Right atrium auricular region (tissue), 2 donors: Measurements from ENCODE around the gene SPINK13. TPM values are rescaled to one million over a fixed set of nuclear protein-coding genes. Genes with fewer than 3 reads are reported as not detected.
"Not testable (repeated sequence)": the region's sequence is repeated elsewhere in the genome, so short reads cannot be mapped to it uniquely, and the experiment has no call there.

ENCODE experiments used
- DNase-seq: peaks from one replicate; pipeline ENCODE4 v3.0.0-alpha.2; 2019; ENCODE audit warnings: low spot score
- H3K27ac ChIP-seq, 2 donors: fragments of 200-600 bp; sonication (generic); 1 replicate in 1 of 2; 2 replicates in 1 of 2; pipeline ENCODE4 v1.5.1; 2016 to 2019
- H3K27me3 ChIP-seq, 2 donors: fragments of 200-600 bp; sonication (generic); one replicate each; pipeline versions ENCODE4 v1.5.1 to v1.6.0; 2017 to 2019
- H3K36me3 ChIP-seq: fragments of 200-600 bp; sonication (generic); one replicate; pipeline ENCODE4 v1.5.1; 2016
- H3K4me1 ChIP-seq, 2 donors: fragments of 200-600 bp; sonication (generic); one replicate each; pipeline versions ENCODE4 v1.5.1 to v1.6.0; 2017 to 2019
- H3K4me3 ChIP-seq, 2 donors: fragments of 200-600 bp; sonication (generic); 1 replicate in 1 of 2; 2 replicates in 1 of 2; pipeline ENCODE4 v1.5.1; 2017 to 2019; ENCODE audit warnings: mild to moderate bottlenecking in 1 of 2, moderate library complexity in 1 of 2
- H3K9me3 ChIP-seq, 2 donors: fragments of 200-600 bp; sonication (generic); one replicate each; pipeline ENCODE4 v1.5.1; 2019
- CTCF ChIP-seq, 2 donors: fragments of 200-600 bp; sonication (generic); IDR thresholded peaks; one replicate each; pipeline ENCODE4 v1.5.1; 2019; ENCODE audit warnings: antibody characterized with exemption in 2 of 2
- total RNA-seq, 2 donors: library from RNA; depleted of rRNA; stranded (reverse); fragments of >200 nt; gene quantifications; one replicate each; pipeline ENCODE4 v1.1.0, GENCODE V29; 2016

Gene SPINK13
- total RNA-seq, 2 donors from 2014 or later: not detected

DNA sequence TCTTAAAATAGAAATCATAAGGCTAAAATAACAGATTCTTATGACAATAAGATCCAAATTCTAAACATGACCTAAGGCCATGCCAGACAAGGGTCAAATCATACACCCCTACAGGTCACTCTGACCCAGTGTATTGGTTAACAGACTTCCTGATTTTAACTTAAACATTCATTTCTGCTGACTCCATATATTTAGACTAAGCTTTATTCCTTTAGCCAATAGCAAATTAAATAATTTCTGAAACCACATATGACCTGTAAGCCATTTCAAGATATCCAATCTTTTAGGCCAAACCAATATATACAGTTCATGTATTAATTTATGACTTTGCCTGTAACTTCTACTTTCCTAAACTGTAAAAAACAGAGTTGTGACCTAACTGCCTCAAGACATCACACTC is 7.4 kb upstream of the SPINK13 start:
- no peak for DNase-seq
- Histone ChIP-seq H3K27ac (no peak overlapping the region), H3K4me3 (no peak overlapping the region), H3K9me3 (peaks cover 0 to 29% of the 10 kb centered on the region in 2 donors), H3K27me3 (no peaks in the 10 kb centered on the region), H3K36me3 (no peaks in the 10 kb centered on the region), H3K4me1 (no peaks in the 10 kb centered on the region)
- TF ChIP-seq CTCF (IDR thresholded peaks at IDR 0.05): no peak

DNA sequence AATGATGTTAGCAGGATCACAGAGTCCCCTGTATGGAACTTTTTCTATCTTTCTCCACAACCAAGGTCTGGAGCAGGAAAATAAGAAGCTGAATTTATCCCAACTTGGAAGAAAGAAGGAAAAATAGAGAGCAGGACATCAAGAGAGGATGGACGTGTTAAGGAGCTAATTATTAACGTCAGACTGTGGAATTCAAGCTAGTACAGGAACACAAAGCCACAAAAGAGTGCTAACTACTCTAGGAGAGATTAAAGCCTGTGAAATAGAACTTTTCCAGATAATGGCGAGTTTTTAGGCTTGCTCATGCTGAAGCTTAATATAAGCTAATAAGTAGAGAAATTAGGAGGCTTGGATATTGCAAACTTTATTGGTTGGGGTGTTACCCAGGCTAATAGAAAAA is 632 bp upstream of the SPINK13 start:
- peaks cover 0 to 8% of the 10 kb centered on the region in 2 donors for H3K9me3 ChIP-seq
- no peaks in the 10 kb centered on the region for H3K27me3 ChIP-seq
- H3K4me3 ChIP-seq: no peak overlapping the region
- H3K4me1 ChIP-seq: no peaks in the 10 kb centered on the region
- H3K27ac ChIP-seq: no peak overlapping the region
- no peaks in the 10 kb centered on the region for H3K36me3 ChIP-seq
- no peak for TF ChIP-seq CTCF (IDR thresholded peaks at IDR 0.05)
- no peak for DNase-seq

DNA sequence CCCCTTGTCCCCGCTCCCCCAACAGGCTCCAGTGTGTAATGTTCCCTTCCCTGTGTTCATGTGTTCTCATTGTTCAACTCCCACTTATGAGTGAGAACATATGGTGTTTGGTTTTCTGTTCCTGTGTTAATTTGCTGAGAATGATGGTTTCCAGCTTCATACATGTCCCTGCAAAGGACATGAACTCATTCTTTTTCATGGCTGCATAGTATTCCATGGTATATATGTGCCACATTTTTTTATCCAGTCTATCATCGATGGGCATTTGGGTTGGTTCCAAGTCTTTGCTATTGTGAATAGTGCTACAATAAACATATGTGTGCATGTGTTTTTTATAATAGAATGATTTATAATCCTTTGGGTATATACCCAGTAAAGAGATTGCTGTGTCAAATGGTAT is 6.5 kb downstream of the SPINK13 start:
- not testable (repeated sequence) for H3K36me3 ChIP-seq, H3K4me1 ChIP-seq, H3K27ac ChIP-seq, DNase-seq, H3K27me3 ChIP-seq, H3K4me3 ChIP-seq
- peaks cover 0 to 14% of the 10 kb centered on the region in 2 donors for H3K9me3 ChIP-seq

- not testable (repeated sequence) for H3K4me3 ChIP-seq, H3K36me3 ChIP-seq
- H3K9me3 ChIP-seq: peaks cover 0 to 12% of the 10 kb centered on the region in 2 donors
Observed at GRCh38 chr5:148280893-148281292, 12.3 kb downstream of the SPINK13 start.

DNA sequence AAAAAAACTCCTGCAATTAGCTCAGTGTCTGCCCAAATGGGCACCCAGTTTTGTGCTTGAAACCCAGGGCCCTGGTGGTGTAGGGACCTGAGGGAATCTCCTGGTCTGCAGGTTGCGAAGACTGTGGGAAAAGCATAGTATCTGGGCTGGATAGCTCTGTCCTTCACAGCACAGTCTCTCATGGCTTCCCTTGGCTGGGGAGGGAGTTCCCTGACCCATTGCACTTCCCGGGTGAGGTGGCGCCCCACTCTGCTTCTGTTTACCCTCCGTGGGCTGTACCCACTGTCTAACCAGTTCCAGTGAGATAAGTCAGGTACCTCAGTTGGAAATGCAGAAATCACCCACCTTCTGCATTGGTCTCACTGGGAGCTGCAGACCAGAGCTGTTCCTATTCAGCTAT is 12.7 kb downstream of the SPINK13 start:
- H3K4me1 ChIP-seq, H3K27me3 ChIP-seq, H3K9me3 ChIP-seq, H3K4me3 ChIP-seq, H3K27ac ChIP-seq, DNase-seq, H3K36me3 ChIP-seq: not testable (repeated sequence)

More at GRCh38 chr5:148280893-148281292, 12.3 kb downstream of the SPINK13 start:
- not testable (repeated sequence) for H3K27me3 ChIP-seq, H3K27ac ChIP-seq, H3K4me1 ChIP-seq, DNase-seq

DNA sequence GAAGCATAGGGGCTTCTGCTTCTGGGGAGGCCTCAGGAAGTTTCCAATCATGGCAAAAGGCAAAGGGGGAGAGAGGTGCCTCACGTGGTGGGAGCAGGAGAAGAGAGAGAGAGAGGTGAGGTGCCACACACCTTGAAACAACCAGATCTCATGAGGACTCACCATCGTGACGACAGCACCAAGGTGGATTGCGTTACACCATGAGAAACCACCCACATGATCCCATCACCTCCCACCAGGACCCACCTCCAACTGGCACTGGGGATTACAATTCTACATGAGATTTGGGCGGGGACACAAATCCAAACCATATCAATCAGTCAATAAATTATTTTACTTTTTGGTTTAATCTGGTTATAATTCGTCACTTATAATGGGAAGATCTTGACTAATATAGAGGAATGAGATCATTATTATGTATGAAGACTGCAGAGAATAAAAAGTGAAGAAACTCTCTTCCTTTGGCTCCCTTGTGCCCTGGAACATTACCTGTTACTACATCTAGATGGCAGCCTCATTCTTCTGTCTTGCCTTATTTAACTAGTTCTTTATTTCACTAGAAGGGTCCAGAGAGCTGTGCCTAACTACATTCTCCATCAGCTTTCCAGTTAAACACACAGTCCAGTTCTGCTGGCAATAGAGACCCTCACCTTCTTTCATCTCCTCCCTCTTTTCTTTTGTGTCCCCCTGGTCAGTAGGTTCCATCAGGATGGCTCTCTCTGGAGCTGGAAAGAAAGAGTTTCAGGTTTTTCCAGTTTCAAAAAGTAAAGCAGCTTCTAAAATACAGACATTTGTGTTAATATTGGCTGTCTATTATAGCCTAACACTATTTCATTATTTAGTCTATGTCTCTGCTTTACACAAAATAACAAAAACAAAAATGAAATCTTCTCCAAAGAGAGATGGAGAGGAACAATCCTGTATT is 21.9 kb downstream of the SPINK13 start:
- peak; percentile 33 to 67 for TF ChIP-seq CTCF (IDR thresholded peaks at IDR 0.05)
- no peak for DNase-seq

GRCh38 chr5:148297731-148298130 is 29.1 kb downstream of the SPINK13 start:
- H3K4me3 ChIP-seq: no peak overlapping the region
- no peaks in the 10 kb centered on the region for H3K4me1 ChIP-seq
- TF ChIP-seq CTCF (IDR thresholded peaks at IDR 0.05): no peak
- no peaks in the 10 kb centered on the region for H3K36me3 ChIP-seq
- no peak overlapping the region for H3K27ac ChIP-seq
- no peaks in the 10 kb centered on the region for H3K9me3 ChIP-seq
- H3K27me3 ChIP-seq: no peaks in the 10 kb centered on the region
- DNase-seq: no peak

More for the DNA sequence above, 21.9 kb downstream of the SPINK13 start:
- Histone ChIP-seq H3K4me3 (no peak overlapping the region), H3K36me3 (no peaks in the 10 kb centered on the region), H3K4me1 (no peaks in the 10 kb centered on the region), H3K27me3 (no peaks in the 10 kb centered on the region), H3K9me3 (no peaks in the 10 kb centered on the region), H3K27ac (no peak overlapping the region)
